NCI-H1694 (cell line): ENCODE results near the gene OR7G3.

Source experiments
- DNase-seq: peaks from one replicate; lab custom pipeline; 2025; lab: John Stamatoyannopoulos, UW

OR7G3 gene

GRCh38 chr19:9107375-9107774 lies 19.4 kb downstream of the OR7G3 start, which contains the start of gene OR7G2:
TSS of gene OR7G2 (minus strand) at chr19:9107475. CDS start at chr19:9103243, 4,232 bp downstream.
- no peak for DNase-seq

GRCh38 chr19:9086761-9087160 lies 40.0 kb downstream of the OR7G3 start, which contains the start of gene OR1M1:
TSS of gene OR1M1 (plus strand) at chr19:9087061. CDS start at chr19:9093245, 6,184 bp downstream.
- DNase-seq = no peak

GRCh38 chr19:9078651-9079050 lies 48.1 kb downstream of the OR7G3 start:
- DNase-seq = no peak

- no peak for DNase-seq
These were observed 49.8 kb downstream of the OR7G3 start for GRCh38 chr19:9076901-9077300.
